ENCODE results near the gene POFUT2. TPM values are rescaled to one million over a fixed set of nuclear protein-coding genes. Genes with fewer than 3 reads are reported as not detected.

Gene POFUT2
- total RNA-seq, 4 donors from 2014 or later = 7.9 to 11.4 (median 9.4) TPM

- Histone ChIP-seq H3K4me3 (no peak overlapping the region), H3K27ac (no peak overlapping the region), H3K27me3 (peaks cover 0 to 6% (median 0%) of the 10 kb centered on the region in 4 donors), H3K9me3 (no peaks in the 10 kb centered on the region), H3K4me1 (peaks cover 10 to 38% (median 35%) of the 10 kb centered on the region in 3 donors), H3K36me3 (no peaks in the 10 kb centered on the region)
- TF ChIP-seq CTCF (IDR thresholded peaks at IDR 0.05) (no peak), POLR2A (IDR thresholded peaks at IDR 0.05) (no peak)
- intact Hi-C loops (cut with DNase I) = no loop called here
- no peak for DNase-seq
- WGBS, 2 donors = 86 to 88% methylated on average over 14 of the region's 14 CpGs
Measured at GRCh38 chr21:45313015-45313414, 25.3 kb upstream of the POFUT2 start.

GRCh38 chr21:45312296-45312695 is 24.6 kb upstream of the POFUT2 start:
- no peak for TF ChIP-seq CTCF (IDR thresholded peaks at IDR 0.05)
- no peak for TF ChIP-seq POLR2A (IDR thresholded peaks at IDR 0.05)
- Histone ChIP-seq H3K27me3 (peaks cover 0 to 7% (median 0%) of the 10 kb centered on the region in 4 donors), H3K9me3 (no peaks in the 10 kb centered on the region), H3K4me3 (no peak overlapping the region), H3K27ac (no peak overlapping the region), H3K4me1 (peaks cover 10 to 38% (median 35%) of the 10 kb centered on the region in 3 donors), H3K36me3 (no peaks in the 10 kb centered on the region)
- 88 to 91% methylated on average over 1 of the region's 1 CpG for WGBS, 2 donors
- intact Hi-C loops (cut with DNase I) = no loop called here
- no peak for DNase-seq

- Histone ChIP-seq H3K4me3 (no peak overlapping the region), H3K36me3 (no peaks in the 10 kb centered on the region), H3K27ac (peak overlapping the region in 1 of 4 donors; percentile 89), H3K4me1 (peaks cover 14 to 43% (median 42%) of the 10 kb centered on the region in 3 donors), H3K27me3 (peaks cover 0 to 19% (median 0%) of the 10 kb centered on the region in 4 donors), H3K9me3 (no peaks in the 10 kb centered on the region)
- DNase-seq = no peak
- WGBS, 2 donors = 97% methylated on average over 4 of the region's 10 CpGs; no CpG with 5 or more reads in 1 of the 2 donors
- intact Hi-C loops (cut with DNase I) = no loop called here
- no peak for TF ChIP-seq POLR2A (IDR thresholded peaks at IDR 0.05)
- TF ChIP-seq CTCF (IDR thresholded peaks at IDR 0.05) = no peak
Measured at GRCh38 chr21:45310459-45310858, 22.8 kb upstream of the POFUT2 start.

- H3K27me3 ChIP-seq = peaks cover 0 to 19% (median 0%) of the 10 kb centered on the region in 4 donors
- intact Hi-C loops (cut with DNase I) = no loop called here
- peaks cover 14 to 43% (median 42%) of the 10 kb centered on the region in 3 donors for H3K4me1 ChIP-seq
- no peak for DNase-seq
- no peaks in the 10 kb centered on the region for H3K9me3 ChIP-seq
- WGBS, 2 donors = 73 to 74% methylated on average over 2 to 3 of the region's 3 CpGs
- H3K4me3 ChIP-seq = no peak overlapping the region
- peak overlapping the region in 3 of 4 donors; percentile 79 to 89 (median 85) for H3K27ac ChIP-seq
- no peak for TF ChIP-seq POLR2A (IDR thresholded peaks at IDR 0.05)
- no peak for TF ChIP-seq CTCF (IDR thresholded peaks at IDR 0.05)
- no peaks in the 10 kb centered on the region for H3K36me3 ChIP-seq
Measured at GRCh38 chr21:45309987-45310381, 22.3 kb upstream of the POFUT2 start.

- TF ChIP-seq POLR2A (IDR thresholded peaks at IDR 0.05) = no peak
- peak; percentile 17 to 57 (median 43) for TF ChIP-seq CTCF (IDR thresholded peaks at IDR 0.05)
- peaks cover 14 to 43% (median 42%) of the 10 kb centered on the region in 3 donors for H3K4me1 ChIP-seq
- peak overlapping the region in 1 of 4 donors; percentile 15 for H3K4me3 ChIP-seq
- peak overlapping the region; percentile 67 to 89 (median 82) for H3K27ac ChIP-seq
- H3K9me3 ChIP-seq = no peaks in the 10 kb centered on the region
- H3K36me3 ChIP-seq = no peaks in the 10 kb centered on the region
- no peak for DNase-seq
- 45 to 54% methylated on average over 9 to 17 of the region's 27 CpGs for WGBS, 2 donors
- intact Hi-C loops (cut with DNase I) = no loop called here
- H3K27me3 ChIP-seq = peaks cover 0 to 19% (median 0%) of the 10 kb centered on the region in 4 donors
Measured at GRCh38 chr21:45309069-45309986, 21.6 kb upstream of the POFUT2 start.
